Activated CD4-positive, alpha-beta T cell treated with anti-CD3 and anti-CD28 coated beads for 36 hours (primary cell): Measurements from ENCODE around the gene PGM2. TPM values are rescaled to one million over a fixed set of nuclear protein-coding genes. Genes with fewer than 3 reads are reported as not detected.

Source experiments
- total RNA-seq, 2 experiments: library from RNA; stranded (reverse); gene quantifications; one replicate each; pipeline ENCODE4 v1.2.3, GENCODE V29; 2021

PGM2 gene
- total RNA-seq, 2 experiments from 2014 or later: 54.1 to 60.1 TPM

Other genes with a start within 250 kb of the PGM2 start
- gene RELL1, start 140.3 kb upstream of the PGM2 start, total RNA-seq: 1 to 10 TPM; 8.5 to 9.5 TPM
- 10 to 100 TPM; 60.8 to 71.8 TPM for gene TBC1D1, start 64.4 kb downstream of the PGM2 start, total RNA-seq
- gene PTTG2, start 133.7 kb downstream of the PGM2 start, total RNA-seq: not detected